DOHH2 (cell line): ENCODE data around the gene CELF5.

Source experiments
- EZH2phosphoT487 ChIP-seq: fragments of 200-600 bp; sonication (generic); IDR thresholded peaks from 2 replicates; pipeline ENCODE4 v1.6.1; 2017; ENCODE audit warnings: borderline replicate concordance, mild to moderate bottlenecking, antibody characterized with exemption, low read length, moderate library complexity, mixed read lengths
- TF ChIP-seq, protein P1 (sequence below): fragments of 200-600 bp; sonication (generic); IDR thresholded peaks from one replicate; pipeline ENCODE4 v1.5.1; 2014; ENCODE audit warnings: antibody characterized with exemption, mild to moderate bottlenecking, low read depth, low read length; ENCODE audit not compliant: poor library complexity, severe bottlenecking

DNA sequence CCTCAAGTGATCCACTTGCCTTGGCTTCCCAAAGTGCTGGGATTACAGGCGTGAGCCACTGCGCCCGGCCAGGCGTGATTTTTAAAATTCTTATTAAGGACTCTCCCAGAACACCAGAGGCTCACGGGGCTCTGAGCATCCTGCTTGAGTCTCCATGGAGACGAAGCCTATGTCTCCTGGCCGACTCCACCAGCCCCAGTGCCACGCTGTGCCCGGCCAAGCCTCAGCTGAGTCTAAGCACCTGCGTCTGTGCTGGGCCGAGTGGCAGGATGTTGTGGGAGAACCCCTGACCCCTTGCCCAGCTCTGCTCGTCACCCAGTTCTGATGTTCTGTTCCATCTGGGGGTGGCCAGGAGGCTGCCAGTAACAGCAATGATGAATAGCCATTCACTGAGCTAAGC, 3.9 kb upstream of the CELF5 start:
- TF ChIP-seq, protein P1, sequence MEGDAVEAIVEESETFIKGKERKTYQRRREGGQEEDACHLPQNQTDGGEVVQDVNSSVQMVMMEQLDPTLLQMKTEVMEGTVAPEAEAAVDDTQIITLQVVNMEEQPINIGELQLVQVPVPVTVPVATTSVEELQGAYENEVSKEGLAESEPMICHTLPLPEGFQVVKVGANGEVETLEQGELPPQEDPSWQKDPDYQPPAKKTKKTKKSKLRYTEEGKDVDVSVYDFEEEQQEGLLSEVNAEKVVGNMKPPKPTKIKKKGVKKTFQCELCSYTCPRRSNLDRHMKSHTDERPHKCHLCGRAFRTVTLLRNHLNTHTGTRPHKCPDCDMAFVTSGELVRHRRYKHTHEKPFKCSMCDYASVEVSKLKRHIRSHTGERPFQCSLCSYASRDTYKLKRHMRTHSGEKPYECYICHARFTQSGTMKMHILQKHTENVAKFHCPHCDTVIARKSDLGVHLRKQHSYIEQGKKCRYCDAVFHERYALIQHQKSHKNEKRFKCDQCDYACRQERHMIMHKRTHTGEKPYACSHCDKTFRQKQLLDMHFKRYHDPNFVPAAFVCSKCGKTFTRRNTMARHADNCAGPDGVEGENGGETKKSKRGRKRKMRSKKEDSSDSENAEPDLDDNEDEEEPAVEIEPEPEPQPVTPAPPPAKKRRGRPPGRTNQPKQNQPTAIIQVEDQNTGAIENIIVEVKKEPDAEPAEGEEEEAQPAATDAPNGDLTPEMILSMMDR = no peak
- no peak for TF ChIP-seq EZH2phosphoT487
